Adrenal gland (tissue), 5 donors: ENCODE measurements around the gene CNOT8.

ENCODE experiments used
- CTCF ChIP-seq, 6 experiments: fragments of 450-650 bp in 4 of 6; fragments of 200-600 bp in 2 of 6; sonication (generic) in 1 of 6; IDR thresholded peaks; 1 replicate in 5 of 6; 2 replicates in 1 of 6; pipeline versions ENCODE4 v1.5.1 to v1.8.0; 2016 to 2021; ENCODE audit warnings: antibody characterized with exemption in 6 of 6, mild to moderate bottlenecking in 2 of 6, moderate library complexity in 1 of 6
- POLR2A ChIP-seq, 2 donors: fragments of 450-650 bp; IDR thresholded peaks; one replicate each; pipeline ENCODE4 v1.6.1; 2017; ENCODE audit warnings: antibody characterized with exemption in 2 of 2, mild to moderate bottlenecking in 2 of 2, moderate library complexity in 1 of 2
- donor health status: DM: no; HTN: no; CAD: no.

GRCh38 chr5:154811239-154811638 is 47.2 kb upstream of the CNOT8 start:
- TF ChIP-seq CTCF (IDR thresholded peaks at IDR 0.05) (no peak), POLR2A (IDR thresholded peaks at IDR 0.05) (no peak)
